Heart left ventricle (tissue), 13 donors: ENCODE results near the gene FRS2.

Source experiments
- CTCF ChIP-seq, 12 donors: fragments of 200-600 bp; sonication (generic) in 4 of 12; IDR thresholded peaks; one replicate each; pipeline versions ENCODE4 v1.5.0 to v1.8.0; 2018 to 2022; ENCODE audit warnings: antibody characterized with exemption in 12 of 12, mild to moderate bottlenecking in 5 of 12
- POLR2A ChIP-seq, 2 donors: fragments of 450-650 bp; IDR thresholded peaks; one replicate each; pipeline ENCODE4 v1.6.1; 2017; ENCODE audit warnings: antibody characterized with exemption in 2 of 2, mild to moderate bottlenecking in 2 of 2, moderate library complexity in 2 of 2
- donor health status: ischemic (EF 13 %, LVEDD 7.1; RV severe dilation, severe dysfunction).
- donor health status: DM: no; HTN: yes; CAD: no.
- donor health status: DM: no; HTN: no; CAD: no.
- donor health status: ischemic (EF 25% LVEDD 6.9; RV normal size, moderate dysfunction).
- donor health status: ischemic (EF 25% LVEDD 5.7; RV mildly dilated, moderate dysfunction).
- donor health status: ischemic (EF 35%, LVEDD 5.7; RV mildly dilated, moderate dysfunction).
- donor health status: nonischemic (EF 11% LVEDD 7.7; RV severe dilation, severe dysfunction).
- donor health status: DM: yes; HTN: yes; CAD: no.
- donor health status: PGD.
- donor health status: ischemic (EF 29% LVEDD 5.4; RV normal size, mild dysfunction).
- donor health status: nonischemic (EF 23%, LVEDD 6.1; RV moderate dilation, normal function).

- no peak for TF ChIP-seq CTCF (IDR thresholded peaks at IDR 0.05)
- TF ChIP-seq POLR2A (IDR thresholded peaks at IDR 0.05): no peak
Measured at GRCh38 chr12:69430942-69431590, 39.1 kb upstream of the FRS2 start.
